Mammary epithelial cell (primary cell): Measurements from ENCODE around the gene PATE4.

Experiments used
- CTCF ChIP-seq, 2 donors: IDR thresholded peaks in 1 of 2; conservative IDR thresholded peaks in 1 of 2; 2 replicates each; pipeline ENCODE4 v1.5.1; 2011 to 2012; ENCODE audit warnings: inconsistent platforms in 2 of 2, low read length in 2 of 2, mild to moderate bottlenecking in 2 of 2, control low read depth in 1 of 2, low read depth in 1 of 2; ENCODE audit not compliant: insufficient read depth in 1 of 2; ENCODE audit errors: extremely low read depth in 1 of 2
- EZH2 ChIP-seq: IDR thresholded peaks from 2 replicates; pipeline ENCODE4 v1.6.1; 2012; ENCODE audit warnings: low read length, inconsistent platforms, borderline replicate concordance

GRCh38 chr11:125802387-125802786 lies 30.7 kb upstream of the PATE4 start:
- no peak for TF ChIP-seq CTCF (conservative IDR thresholded peaks at IDR 0.05 in 1 of 2, IDR thresholded peaks at IDR 0.05 in 1 of 2; ENCODE audit: extremely low read depth in 1 of 2, insufficient read depth in 1 of 2, low read depth in 1 of 2, low read length in 2 of 2)
- TF ChIP-seq EZH2: no peak
